22Rv1 (cell line): ENCODE results near the gene PDCD1LG2.
"Not testable (repeated sequence)": the region's sequence is repeated elsewhere in the genome, so short reads cannot be mapped to it uniquely, and the experiment has no call there.

Experiments
- H3K27ac ChIP-seq: fragments of 450-650 bp; 2 replicates; pipeline ENCODE4 v1.5.1; 2017
- ZFX ChIP-seq: fragments of 450-650 bp; IDR thresholded peaks from 2 replicates; pipeline ENCODE4 v1.6.1; 2017; ENCODE audit warnings: antibody characterized with exemption, borderline replicate concordance
- TF ChIP-seq, protein P1 (sequence below): fragments of 450-650 bp; IDR thresholded peaks from 2 replicates; pipeline ENCODE4 v1.5.1; 2017; ENCODE audit warnings: mild to moderate bottlenecking

PDCD1LG2 gene

DNA sequence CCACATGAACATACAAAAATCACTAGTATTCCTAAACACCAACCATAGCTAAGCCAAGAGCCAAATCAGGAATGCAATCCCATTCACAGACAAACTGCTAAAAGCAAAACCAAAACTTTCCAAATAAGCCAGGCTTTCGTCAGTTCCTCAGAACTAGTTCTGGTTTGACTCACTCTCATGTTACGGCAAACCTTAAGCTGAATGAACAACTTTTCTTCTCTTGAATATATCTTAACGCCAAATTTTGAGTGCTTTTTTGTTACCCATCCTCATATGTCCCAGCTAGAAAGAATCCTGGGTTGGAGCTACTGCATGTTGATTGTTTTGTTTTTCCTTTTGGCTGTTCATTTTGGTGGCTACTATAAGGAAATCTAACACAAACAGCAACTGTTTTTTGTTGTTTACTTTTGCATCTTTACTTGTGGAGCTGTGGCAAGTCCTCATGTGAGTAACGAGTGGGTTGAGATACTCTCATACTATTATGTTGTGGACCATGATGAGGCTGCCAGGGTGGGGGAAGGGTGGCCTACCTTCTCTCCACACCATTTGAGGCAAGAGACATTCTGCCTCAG lies at the start of gene PDCD1LG2:
PDCD1LG2 (plus strand) TSS at position 172 of the 572 bp plus-strand sequence. CDS start 12,016 bp downstream, outside the sequence.
- TF ChIP-seq, protein P1, sequence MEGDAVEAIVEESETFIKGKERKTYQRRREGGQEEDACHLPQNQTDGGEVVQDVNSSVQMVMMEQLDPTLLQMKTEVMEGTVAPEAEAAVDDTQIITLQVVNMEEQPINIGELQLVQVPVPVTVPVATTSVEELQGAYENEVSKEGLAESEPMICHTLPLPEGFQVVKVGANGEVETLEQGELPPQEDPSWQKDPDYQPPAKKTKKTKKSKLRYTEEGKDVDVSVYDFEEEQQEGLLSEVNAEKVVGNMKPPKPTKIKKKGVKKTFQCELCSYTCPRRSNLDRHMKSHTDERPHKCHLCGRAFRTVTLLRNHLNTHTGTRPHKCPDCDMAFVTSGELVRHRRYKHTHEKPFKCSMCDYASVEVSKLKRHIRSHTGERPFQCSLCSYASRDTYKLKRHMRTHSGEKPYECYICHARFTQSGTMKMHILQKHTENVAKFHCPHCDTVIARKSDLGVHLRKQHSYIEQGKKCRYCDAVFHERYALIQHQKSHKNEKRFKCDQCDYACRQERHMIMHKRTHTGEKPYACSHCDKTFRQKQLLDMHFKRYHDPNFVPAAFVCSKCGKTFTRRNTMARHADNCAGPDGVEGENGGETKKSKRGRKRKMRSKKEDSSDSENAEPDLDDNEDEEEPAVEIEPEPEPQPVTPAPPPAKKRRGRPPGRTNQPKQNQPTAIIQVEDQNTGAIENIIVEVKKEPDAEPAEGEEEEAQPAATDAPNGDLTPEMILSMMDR, result no peak
- TF ChIP-seq ZFX, result no peak
- no peak within 1 kb of the TSS for H3K27ac ChIP-seq

DNA sequence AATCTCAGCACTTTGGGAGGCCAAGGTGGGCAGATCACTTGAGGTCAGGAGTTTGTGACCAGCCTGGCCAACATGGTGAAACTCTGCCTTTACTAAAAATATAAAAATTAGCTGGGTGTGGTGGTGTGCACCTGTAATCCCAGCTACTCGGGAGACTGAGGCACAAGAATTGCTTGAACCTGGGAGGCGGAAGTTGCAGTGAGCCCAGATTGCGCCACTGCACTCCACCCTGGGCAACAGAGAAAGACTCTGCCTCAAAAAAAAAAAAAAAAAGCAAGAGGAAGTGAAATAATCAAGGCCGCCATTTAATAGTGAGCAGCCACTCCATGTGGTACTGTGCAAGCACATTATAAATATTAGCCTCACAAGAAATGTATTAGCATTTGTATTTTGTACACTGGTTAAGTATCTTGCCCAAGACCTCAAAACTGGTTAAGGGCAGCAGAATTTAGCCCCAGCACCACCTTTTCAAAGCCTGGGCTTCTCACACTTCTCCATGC lies 45.5 kb upstream of the PDCD1LG2 start:
- not testable (repeated sequence) for H3K27ac ChIP-seq

DNA sequence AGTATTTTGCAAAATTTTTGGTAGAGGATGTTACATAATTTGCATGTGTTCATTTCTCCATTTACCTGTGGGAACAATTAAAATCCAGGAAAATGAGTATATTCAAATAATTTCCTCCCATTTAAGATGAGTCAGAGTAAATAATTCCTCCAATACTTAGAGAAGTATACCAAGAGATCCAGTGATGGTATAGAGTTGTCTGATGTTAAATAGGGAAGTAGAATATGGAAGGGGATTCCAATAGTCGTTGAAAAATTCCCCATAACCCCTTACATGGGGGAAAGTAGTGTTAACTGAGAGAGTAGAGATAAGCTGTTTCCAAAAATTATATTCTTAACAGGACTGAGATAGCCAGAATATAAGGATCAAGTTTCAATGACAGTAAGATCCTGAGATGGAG lies 44.3 kb upstream of the PDCD1LG2 start:
- TF ChIP-seq, protein P1, result no peak
- no peak for TF ChIP-seq ZFX
- no peak overlapping the region for H3K27ac ChIP-seq

DNA sequence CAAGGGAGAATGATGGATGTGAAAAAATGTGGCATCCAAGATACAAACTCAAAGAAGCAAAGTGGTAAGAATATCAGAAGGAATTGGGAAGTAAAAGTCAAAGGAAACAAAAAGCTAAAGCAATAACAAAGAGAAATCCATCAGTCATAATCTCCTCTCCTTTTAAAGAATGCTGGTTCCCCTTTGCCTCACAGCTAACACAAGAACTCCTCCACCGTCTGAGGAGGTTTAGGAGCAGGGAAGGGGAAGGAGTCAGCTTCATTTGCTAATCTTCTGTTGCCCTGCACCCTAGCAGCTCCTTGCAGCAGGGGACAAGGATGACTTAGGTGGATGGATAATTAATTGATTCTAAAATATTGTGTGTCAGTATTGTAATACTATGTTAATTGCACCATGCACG lies 43.6 kb upstream of the PDCD1LG2 start:
- TF ChIP-seq ZFX, result no peak
- TF ChIP-seq, protein P1, result no peak
- no peak overlapping the region for H3K27ac ChIP-seq

DNA sequence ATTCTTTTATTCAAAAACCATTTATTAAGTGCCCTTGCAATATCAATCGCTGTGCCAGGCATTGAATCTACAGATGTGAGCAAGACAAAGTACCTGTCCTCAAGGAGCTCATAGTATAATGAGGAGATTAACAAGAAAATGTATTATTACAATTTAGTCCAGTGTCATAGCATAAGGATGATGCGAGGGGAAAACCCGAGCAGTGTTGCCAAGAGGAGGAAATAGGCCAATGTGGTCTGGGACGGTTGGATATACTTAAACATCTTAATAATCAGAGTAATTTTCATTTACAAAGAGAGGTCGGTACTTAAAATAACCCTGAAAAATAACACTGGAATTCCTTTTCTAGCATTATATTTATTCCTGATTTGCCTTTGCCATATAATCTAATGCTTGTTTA lies 41.5 kb upstream of the PDCD1LG2 start:
- TF ChIP-seq, protein P1, result no peak
- no peak for TF ChIP-seq ZFX
- H3K27ac ChIP-seq, result no peak overlapping the region

DNA sequence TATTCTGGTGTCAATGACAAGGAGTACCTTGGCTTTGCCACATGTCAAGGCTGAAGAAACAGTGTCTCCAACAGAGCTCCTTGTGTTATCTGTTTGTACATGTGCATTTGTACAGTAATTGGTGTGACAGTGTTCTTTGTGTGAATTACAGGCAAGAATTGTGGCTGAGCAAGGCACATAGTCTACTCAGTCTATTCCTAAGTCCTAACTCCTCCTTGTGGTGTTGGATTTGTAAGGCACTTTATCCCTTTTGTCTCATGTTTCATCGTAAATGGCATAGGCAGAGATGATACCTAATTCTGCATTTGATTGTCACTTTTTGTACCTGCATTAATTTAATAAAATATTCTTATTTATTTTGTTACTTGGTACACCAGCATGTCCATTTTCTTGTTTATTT lies 40.2 kb upstream of the PDCD1LG2 start:
- TF ChIP-seq ZFX, result no peak
- TF ChIP-seq, protein P1, result no peak
- H3K27ac ChIP-seq, result no peak overlapping the region

DNA sequence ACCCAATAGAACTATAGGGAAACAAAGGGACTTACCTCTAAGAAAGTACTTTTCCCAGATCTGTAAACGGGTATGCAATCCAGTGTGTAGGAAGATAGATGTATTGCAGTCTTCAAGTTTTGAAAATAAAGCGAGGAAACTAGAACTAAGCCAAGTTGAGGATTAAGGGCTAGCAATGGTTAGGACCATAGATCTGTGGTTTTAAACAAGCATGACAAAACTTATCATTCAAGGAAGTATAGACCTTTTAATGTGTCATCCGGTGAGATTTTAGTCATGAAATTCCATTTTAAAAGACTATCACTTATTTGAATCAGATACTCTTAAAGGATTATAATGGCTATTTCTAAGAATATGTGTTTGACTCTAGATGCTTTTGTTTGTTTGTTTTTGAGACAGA lies 39.5 kb upstream of the PDCD1LG2 start:
- TF ChIP-seq ZFX, result no peak
- TF ChIP-seq, protein P1, result no peak
- H3K27ac ChIP-seq, result no peak overlapping the region

DNA sequence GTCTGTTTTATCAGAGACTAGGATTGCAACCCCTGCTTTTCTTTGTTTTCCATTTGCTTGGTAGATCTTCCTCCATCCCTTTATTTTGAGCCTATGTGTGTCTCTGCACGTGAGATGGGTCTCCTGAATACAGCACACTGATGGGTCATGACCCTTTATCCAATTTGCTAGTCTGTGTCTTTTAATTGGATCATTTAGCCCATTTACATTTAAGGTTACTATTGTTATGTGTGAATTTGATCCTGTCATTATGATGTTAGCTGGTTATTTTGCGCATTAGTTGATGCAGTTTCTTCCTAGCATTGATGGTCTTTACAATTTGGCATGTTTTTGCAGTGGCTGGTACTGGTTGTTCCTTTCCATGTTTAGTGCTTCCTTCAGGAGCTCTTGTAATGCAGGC lies 34.7 kb upstream of the PDCD1LG2 start:
- not testable (repeated sequence) for H3K27ac ChIP-seq
